K562 (cell line): ENCODE data around the gene B3GALT4. TPM values are rescaled to one million over a fixed set of nuclear protein-coding genes. Genes with fewer than 3 reads are reported as not detected.

Experiments
- CREM ChIP-seq: IDR thresholded peaks from 2 replicates; pipeline ENCODE4 v1.6.1; 2014; ENCODE audit warnings: antibody characterized with exemption, low read depth
- ILK ChIP-seq: fragments of 450-650 bp; IDR thresholded peaks from 2 replicates; pipeline ENCODE4 v1.6.1; 2016; ENCODE audit warnings: missing genetic modification characterization, low read depth, mild to moderate bottlenecking, missing compliant biosample characterization, moderate library complexity, borderline replicate concordance
- PHB2 ChIP-seq: fragments of 450-650 bp; IDR thresholded peaks from 2 replicates; pipeline ENCODE4 v1.6.1; 2017; ENCODE audit warnings: low read depth
- SIRT6 ChIP-seq: IDR thresholded peaks from one replicate; pipeline ENCODE4 v1.6.1; 2012; ENCODE audit warnings: low read depth, mild to moderate bottlenecking, control low read depth, inconsistent platforms, low read length, moderate library complexity
- SRF ChIP-seq, 2 experiments: fragments of 250-450, 450-650 bp in 1 of 2; sonication (Bioruptor Pico) in 1 of 2; sonication (generic) in 1 of 2; formaldehyde crosslinking; IDR thresholded peaks; 2 replicates each; pipeline versions ENCODE4 v1.5.0 to v1.5.1; 2020 to 2022; ENCODE audit warnings: mild to moderate bottlenecking in 1 of 2, missing genetic modification reagents in 1 of 2
- ZNF146 ChIP-seq: IDR thresholded peaks from one replicate; pipeline ENCODE4 v1.6.1; 2018; ENCODE audit warnings: missing compliant biosample characterization; ENCODE audit not compliant: unreplicated experiment
- polyA plus RNA-seq, 8 experiments: library from polyadenylated mRNA; depleted of rRNA in 4 of 8; stranded (reverse) in 5 of 8; unstranded in 3 of 8; fragments of >200 nt; fragmentation: Nextera tagmentation in 2 of 8; fragmentation: Illumina TruSeq in 1 of 8; extraction: Ambion mirVana in 2 of 8; extraction: Trizol in 1 of 8; gene quantifications; 2 replicates each; pipeline versions ENCODE4 v1.2.1 to v1.2.3, GENCODE V29; 2011 to 2014; ENCODE audit warnings: inconsistent platforms in 1 of 8, missing spikeins in 1 of 8
- total RNA-seq, 7 experiments: library from RNA; depleted of rRNA in 6 of 7; stranded (reverse); fragments of >200 nt in 6 of 7; fragmentation: Illumina TruSeq in 2 of 7; extraction: Trizol in 2 of 7; gene quantifications; 2 replicates each; pipeline versions ENCODE4 v1.2.1 to v1.2.3, GENCODE V29; 2011 to 2021; ENCODE audit warnings: low replicate concordance in 1 of 7
- TF ChIP-seq, protein P1 (sequence below): fragments of 200-600 bp; sonication (generic); IDR thresholded peaks from one replicate; pipeline ENCODE4 v1.6.1; 2012; ENCODE audit warnings: mild to moderate bottlenecking, low read depth, low read length, inconsistent platforms
- TF ChIP-seq, protein P2 (sequence below): fragments of 250-450 bp; sonication (Bioruptor Pico); IDR thresholded peaks from 2 replicates; pipeline ENCODE4 v1.4.0; 2020
- TF ChIP-seq, protein P3 (sequence below), 2 experiments: fragments of 450-650 bp in 1 of 2; sonication (generic) in 1 of 2; formaldehyde crosslinking; conservative IDR thresholded peaks; 2 replicates each; pipeline versions ENCODE4 v1.4.0 to v1.8.1; 2020 to 2022; ENCODE audit warnings: mild to moderate bottlenecking in 1 of 2, missing genetic modification reagents in 1 of 2
- TF ChIP-seq, protein P4 (sequence below): fragments of 250-450 bp; sonication (Bioruptor Pico); IDR thresholded peaks from 2 replicates; pipeline ENCODE4 v1.5.0; 2022; ENCODE audit warnings: mild to moderate bottlenecking

B3GALT4 gene
- total and polyA plus RNA-seq, 9 of the 15 experiments (the other 6 are each of a cell fraction or from before 2014, with no cell fraction given), result 0.11 to 1.3 (median 0.53) TPM; not detected in 1

DNA sequence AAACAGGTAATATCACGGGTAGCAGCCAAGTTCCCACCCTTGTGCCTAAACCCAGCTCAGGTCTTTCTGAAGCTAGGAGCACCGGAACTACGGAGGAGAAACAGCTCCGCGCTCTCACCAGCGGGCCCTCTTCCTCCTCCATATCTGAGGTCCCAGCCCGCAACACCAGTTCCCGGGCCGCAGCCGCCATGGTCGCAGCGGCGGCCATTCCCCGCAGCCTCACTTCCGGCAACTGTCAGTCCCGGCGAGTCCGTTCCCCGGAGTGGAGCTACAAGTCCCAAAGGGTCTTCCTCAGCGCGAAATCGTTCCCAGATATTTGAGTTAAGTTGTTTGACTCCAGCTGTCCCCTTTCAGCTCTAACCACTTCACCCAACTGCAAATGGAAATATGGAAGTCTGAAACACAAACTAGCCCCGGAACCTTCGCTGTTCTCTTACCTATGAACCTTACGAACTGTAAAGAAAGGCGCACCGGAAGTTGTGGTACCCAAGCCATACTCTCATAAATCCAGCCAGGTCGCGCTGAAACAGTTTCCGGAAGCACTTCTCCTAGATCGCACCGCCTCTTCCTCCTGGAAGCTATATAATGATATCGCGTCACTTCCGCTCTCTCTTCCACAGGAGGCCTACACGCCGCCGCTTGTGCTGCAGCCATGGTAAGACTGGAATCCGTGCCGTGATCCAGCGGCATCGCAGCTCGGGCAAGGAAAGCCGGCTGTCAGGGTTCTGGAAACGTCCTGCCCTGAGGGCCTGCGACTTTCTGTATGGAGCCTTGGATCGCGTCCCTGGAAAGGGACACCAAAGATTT, 5.3 kb upstream of the B3GALT4 start, which contains the start of the genes RPS18 and VPS52 (continued):
- TF ChIP-seq, protein P1, sequence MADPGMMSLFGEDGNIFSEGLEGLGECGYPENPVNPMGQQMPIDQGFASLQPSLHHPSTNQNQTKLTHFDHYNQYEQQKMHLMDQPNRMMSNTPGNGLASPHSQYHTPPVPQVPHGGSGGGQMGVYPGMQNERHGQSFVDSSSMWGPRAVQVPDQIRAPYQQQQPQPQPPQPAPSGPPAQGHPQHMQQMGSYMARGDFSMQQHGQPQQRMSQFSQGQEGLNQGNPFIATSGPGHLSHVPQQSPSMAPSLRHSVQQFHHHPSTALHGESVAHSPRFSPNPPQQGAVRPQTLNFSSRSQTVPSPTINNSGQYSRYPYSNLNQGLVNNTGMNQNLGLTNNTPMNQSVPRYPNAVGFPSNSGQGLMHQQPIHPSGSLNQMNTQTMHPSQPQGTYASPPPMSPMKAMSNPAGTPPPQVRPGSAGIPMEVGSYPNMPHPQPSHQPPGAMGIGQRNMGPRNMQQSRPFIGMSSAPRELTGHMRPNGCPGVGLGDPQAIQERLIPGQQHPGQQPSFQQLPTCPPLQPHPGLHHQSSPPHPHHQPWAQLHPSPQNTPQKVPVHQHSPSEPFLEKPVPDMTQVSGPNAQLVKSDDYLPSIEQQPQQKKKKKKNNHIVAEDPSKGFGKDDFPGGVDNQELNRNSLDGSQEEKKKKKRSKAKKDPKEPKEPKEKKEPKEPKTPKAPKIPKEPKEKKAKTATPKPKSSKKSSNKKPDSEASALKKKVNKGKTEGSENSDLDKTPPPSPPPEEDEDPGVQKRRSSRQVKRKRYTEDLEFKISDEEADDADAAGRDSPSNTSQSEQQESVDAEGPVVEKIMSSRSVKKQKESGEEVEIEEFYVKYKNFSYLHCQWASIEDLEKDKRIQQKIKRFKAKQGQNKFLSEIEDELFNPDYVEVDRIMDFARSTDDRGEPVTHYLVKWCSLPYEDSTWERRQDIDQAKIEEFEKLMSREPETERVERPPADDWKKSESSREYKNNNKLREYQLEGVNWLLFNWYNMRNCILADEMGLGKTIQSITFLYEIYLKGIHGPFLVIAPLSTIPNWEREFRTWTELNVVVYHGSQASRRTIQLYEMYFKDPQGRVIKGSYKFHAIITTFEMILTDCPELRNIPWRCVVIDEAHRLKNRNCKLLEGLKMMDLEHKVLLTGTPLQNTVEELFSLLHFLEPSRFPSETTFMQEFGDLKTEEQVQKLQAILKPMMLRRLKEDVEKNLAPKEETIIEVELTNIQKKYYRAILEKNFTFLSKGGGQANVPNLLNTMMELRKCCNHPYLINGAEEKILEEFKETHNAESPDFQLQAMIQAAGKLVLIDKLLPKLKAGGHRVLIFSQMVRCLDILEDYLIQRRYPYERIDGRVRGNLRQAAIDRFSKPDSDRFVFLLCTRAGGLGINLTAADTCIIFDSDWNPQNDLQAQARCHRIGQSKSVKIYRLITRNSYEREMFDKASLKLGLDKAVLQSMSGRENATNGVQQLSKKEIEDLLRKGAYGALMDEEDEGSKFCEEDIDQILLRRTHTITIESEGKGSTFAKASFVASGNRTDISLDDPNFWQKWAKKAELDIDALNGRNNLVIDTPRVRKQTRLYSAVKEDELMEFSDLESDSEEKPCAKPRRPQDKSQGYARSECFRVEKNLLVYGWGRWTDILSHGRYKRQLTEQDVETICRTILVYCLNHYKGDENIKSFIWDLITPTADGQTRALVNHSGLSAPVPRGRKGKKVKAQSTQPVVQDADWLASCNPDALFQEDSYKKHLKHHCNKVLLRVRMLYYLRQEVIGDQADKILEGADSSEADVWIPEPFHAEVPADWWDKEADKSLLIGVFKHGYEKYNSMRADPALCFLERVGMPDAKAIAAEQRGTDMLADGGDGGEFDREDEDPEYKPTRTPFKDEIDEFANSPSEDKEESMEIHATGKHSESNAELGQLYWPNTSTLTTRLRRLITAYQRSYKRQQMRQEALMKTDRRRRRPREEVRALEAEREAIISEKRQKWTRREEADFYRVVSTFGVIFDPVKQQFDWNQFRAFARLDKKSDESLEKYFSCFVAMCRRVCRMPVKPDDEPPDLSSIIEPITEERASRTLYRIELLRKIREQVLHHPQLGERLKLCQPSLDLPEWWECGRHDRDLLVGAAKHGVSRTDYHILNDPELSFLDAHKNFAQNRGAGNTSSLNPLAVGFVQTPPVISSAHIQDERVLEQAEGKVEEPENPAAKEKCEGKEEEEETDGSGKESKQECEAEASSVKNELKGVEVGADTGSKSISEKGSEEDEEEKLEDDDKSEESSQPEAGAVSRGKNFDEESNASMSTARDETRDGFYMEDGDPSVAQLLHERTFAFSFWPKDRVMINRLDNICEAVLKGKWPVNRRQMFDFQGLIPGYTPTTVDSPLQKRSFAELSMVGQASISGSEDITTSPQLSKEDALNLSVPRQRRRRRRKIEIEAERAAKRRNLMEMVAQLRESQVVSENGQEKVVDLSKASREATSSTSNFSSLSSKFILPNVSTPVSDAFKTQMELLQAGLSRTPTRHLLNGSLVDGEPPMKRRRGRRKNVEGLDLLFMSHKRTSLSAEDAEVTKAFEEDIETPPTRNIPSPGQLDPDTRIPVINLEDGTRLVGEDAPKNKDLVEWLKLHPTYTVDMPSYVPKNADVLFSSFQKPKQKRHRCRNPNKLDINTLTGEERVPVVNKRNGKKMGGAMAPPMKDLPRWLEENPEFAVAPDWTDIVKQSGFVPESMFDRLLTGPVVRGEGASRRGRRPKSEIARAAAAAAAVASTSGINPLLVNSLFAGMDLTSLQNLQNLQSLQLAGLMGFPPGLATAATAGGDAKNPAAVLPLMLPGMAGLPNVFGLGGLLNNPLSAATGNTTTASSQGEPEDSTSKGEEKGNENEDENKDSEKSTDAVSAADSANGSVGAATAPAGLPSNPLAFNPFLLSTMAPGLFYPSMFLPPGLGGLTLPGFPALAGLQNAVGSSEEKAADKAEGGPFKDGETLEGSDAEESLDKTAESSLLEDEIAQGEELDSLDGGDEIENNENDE, result peak; percentile 21
- TF ChIP-seq CREM, result peak; percentile 99
- TF ChIP-seq SRF (CRISPR knock-in tag; IDR thresholded peaks at IDR 0.05), result 0 out of 4 replicates have a peak, but pooled peaks of 1 of the 2 experiments have one; percentile 53
- TF ChIP-seq ILK (tag), result no peak
- TF ChIP-seq ZNF146 (CRISPR knock-in tag), result no peak
- TF ChIP-seq, protein P2, sequence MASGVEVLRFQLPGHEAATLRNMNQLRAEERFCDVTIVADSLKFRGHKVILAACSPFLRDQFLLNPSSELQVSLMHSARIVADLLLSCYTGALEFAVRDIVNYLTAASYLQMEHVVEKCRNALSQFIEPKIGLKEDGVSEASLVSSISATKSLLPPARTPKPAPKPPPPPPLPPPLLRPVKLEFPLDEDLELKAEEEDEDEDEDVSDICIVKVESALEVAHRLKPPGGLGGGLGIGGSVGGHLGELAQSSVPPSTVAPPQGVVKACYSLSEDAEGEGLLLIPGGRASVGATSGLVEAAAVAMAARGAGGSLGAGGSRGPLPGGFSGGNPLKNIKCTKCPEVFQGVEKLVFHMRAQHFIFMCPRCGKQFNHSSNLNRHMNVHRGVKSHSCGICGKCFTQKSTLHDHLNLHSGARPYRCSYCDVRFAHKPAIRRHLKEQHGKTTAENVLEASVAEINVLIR (CRISPR knock-in tag), result peak; percentile 82
- peak; percentile 17; the same call in 1 of the 2 replicates for TF ChIP-seq PHB2
- TF ChIP-seq, protein P3, sequence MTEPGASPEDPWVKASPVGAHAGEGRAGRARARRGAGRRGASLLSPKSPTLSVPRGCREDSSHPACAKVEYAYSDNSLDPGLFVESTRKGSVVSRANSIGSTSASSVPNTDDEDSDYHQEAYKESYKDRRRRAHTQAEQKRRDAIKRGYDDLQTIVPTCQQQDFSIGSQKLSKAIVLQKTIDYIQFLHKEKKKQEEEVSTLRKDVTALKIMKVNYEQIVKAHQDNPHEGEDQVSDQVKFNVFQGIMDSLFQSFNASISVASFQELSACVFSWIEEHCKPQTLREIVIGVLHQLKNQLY (CRISPR knock-in tag; conservative IDR thresholded peaks at IDR 0.05), result peak; percentile 40 to 87; a peak in 2 of 4 replicates
- no peak for TF ChIP-seq SIRT6
- TF ChIP-seq, protein P4, sequence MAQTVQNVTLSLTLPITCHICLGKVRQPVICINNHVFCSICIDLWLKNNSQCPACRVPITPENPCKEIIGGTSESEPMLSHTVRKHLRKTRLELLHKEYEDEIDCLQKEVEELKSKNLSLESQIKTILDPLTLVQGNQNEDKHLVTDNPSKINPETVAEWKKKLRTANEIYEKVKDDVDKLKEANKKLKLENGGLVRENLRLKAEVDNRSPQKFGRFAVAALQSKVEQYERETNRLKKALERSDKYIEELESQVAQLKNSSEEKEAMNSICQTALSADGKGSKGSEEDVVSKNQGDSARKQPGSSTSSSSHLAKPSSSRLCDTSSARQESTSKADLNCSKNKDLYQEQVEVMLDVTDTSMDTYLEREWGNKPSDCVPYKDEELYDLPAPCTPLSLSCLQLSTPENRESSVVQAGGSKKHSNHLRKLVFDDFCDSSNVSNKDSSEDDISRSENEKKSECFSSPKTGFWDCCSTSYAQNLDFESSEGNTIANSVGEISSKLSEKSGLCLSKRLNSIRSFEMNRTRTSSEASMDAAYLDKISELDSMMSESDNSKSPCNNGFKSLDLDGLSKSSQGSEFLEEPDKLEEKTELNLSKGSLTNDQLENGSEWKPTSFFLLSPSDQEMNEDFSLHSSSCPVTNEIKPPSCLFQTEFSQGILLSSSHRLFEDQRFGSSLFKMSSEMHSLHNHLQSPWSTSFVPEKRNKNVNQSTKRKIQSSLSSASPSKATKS (CRISPR knock-in tag), result no peak
